Esophagus muscularis mucosa (tissue), 4 donors: ENCODE data around the gene GRIK4. TPM values are rescaled to one million over a fixed set of nuclear protein-coding genes. Genes with fewer than 3 reads are reported as not detected.

Experiments
- DNase-seq: peaks from one replicate; pipeline ENCODE4 v3.0.0-alpha.2; 2017; ENCODE audit errors: extremely low spot score
- H3K27ac ChIP-seq, 4 donors: fragments of 200-600 bp; sonication (generic); replicated peaks in 1 of 4; 1 replicate in 3 of 4; 2 replicates in 1 of 4; pipeline ENCODE4 v1.5.1; 2016 to 2019; ENCODE audit warnings: mild to moderate bottlenecking in 1 of 4
- H3K27me3 ChIP-seq, 4 donors: fragments of 200-600 bp; sonication (generic); one replicate each; pipeline versions ENCODE4 v1.5.1 to v1.6.0; 2016 to 2019
- H3K36me3 ChIP-seq, 4 donors: fragments of 200-600 bp; sonication (generic); one replicate each; pipeline ENCODE4 v1.5.1; 2016 to 2019
- H3K4me1 ChIP-seq, 4 donors: fragments of 200-600 bp; sonication (generic); one replicate each; pipeline ENCODE4 v1.5.1; 2016 to 2019
- H3K4me3 ChIP-seq, 4 donors: fragments of 200-600 bp; sonication (generic); 1 replicate in 2 of 4; 2 replicates in 2 of 4; pipeline ENCODE4 v1.5.1; 2016 to 2019; ENCODE audit warnings: mild to moderate bottlenecking in 4 of 4, moderate library complexity in 1 of 4
- H3K9me3 ChIP-seq, 4 donors: fragments of 200-600 bp; sonication (generic); 1 replicate in 3 of 4; 2 replicates in 1 of 4; pipeline ENCODE4 v1.5.1; 2016 to 2019
- EP300 ChIP-seq: sonication (generic); formaldehyde crosslinking; IDR thresholded peaks from one replicate; pipeline ENCODE4 v1.6.1; 2017; ENCODE audit warnings: antibody characterized with exemption
- POLR2A ChIP-seq: fragments of 450-650 bp; IDR thresholded peaks from one replicate; pipeline ENCODE4 v1.6.1; 2017; ENCODE audit warnings: antibody characterized with exemption, moderate library complexity, mild to moderate bottlenecking, low read depth
- POLR2AphosphoS5 ChIP-seq, 2 donors: sonication (generic); formaldehyde crosslinking; IDR thresholded peaks; one replicate each; pipeline ENCODE4 v1.6.1; 2017; ENCODE audit warnings: antibody characterized with exemption in 2 of 2
- WGBS: methylation state at CpG from one replicate; pipeline ENCODE4 v1.1.5; 2018; 5-methylcytosine and 5-hydroxymethylcytosine counted together
- intact Hi-C: fragments of 100-400 bp; cut with DNase I; formaldehyde crosslinking; loops from one replicate; pipeline ENCODE4 v1.15.1; 2023
- total RNA-seq, 4 donors: library from RNA; depleted of rRNA; stranded (reverse); fragments of >200 nt; gene quantifications; one replicate each; pipeline versions ENCODE4 v1.1.0 to v1.2.1, GENCODE V29; 2016
- TF ChIP-seq, protein P1 (sequence below), 3 experiments: fragments of 200-600 bp in 2 of 3; fragments of 450-650 bp in 1 of 3; sonication (generic) in 2 of 3; IDR thresholded peaks; one replicate each; pipeline ENCODE4 v1.5.1; 2017 to 2019; ENCODE audit warnings: antibody characterized with exemption in 3 of 3, mild to moderate bottlenecking in 2 of 3, moderate library complexity in 1 of 3

The GRIK4 gene
- total RNA-seq, 4 donors from 2014 or later: 0.13 to 0.83 (median 0.43) TPM

- Histone ChIP-seq H3K4me1 (no peaks in the 10 kb centered on the region), H3K36me3 (no peaks in the 10 kb centered on the region), H3K4me3 (no peak overlapping the region), H3K27me3 (peaks cover 0 to 15% (median 0%) of the 10 kb centered on the region in 4 donors), H3K9me3 (no peaks in the 10 kb centered on the region), H3K27ac (no peak overlapping the region)
- no peak for DNase-seq
- TF ChIP-seq POLR2A: no peak
- TF ChIP-seq, protein P1, sequence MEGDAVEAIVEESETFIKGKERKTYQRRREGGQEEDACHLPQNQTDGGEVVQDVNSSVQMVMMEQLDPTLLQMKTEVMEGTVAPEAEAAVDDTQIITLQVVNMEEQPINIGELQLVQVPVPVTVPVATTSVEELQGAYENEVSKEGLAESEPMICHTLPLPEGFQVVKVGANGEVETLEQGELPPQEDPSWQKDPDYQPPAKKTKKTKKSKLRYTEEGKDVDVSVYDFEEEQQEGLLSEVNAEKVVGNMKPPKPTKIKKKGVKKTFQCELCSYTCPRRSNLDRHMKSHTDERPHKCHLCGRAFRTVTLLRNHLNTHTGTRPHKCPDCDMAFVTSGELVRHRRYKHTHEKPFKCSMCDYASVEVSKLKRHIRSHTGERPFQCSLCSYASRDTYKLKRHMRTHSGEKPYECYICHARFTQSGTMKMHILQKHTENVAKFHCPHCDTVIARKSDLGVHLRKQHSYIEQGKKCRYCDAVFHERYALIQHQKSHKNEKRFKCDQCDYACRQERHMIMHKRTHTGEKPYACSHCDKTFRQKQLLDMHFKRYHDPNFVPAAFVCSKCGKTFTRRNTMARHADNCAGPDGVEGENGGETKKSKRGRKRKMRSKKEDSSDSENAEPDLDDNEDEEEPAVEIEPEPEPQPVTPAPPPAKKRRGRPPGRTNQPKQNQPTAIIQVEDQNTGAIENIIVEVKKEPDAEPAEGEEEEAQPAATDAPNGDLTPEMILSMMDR (IDR thresholded peaks at IDR 0.05): no peak
- TF ChIP-seq POLR2AphosphoS5 (IDR thresholded peaks at IDR 0.05): no peak
- TF ChIP-seq EP300: no peak
- intact Hi-C loops: no loop called here
- 24% methylated on average over 5 of the region's 5 CpGs for WGBS
These were observed 343.4 kb downstream of the GRIK4 start for GRCh38 chr11:120854988-120855387.

GRCh38 chr11:120857508-120857907, 346.0 kb downstream of the GRIK4 start:
- WGBS: 89% methylated on average over 1 of the region's 1 CpG
- Histone ChIP-seq H3K4me3 (no peak overlapping the region), H3K27ac (no peak overlapping the region), H3K36me3 (no peaks in the 10 kb centered on the region), H3K27me3 (peaks cover 0 to 21% (median 0%) of the 10 kb centered on the region in 4 donors), H3K9me3 (no peaks in the 10 kb centered on the region), H3K4me1 (no peaks in the 10 kb centered on the region)
- intact Hi-C loops: no loop called here
- TF ChIP-seq, protein P1 (IDR thresholded peaks at IDR 0.05): no peak
- TF ChIP-seq POLR2AphosphoS5 (IDR thresholded peaks at IDR 0.05) (no peak), POLR2A (no peak), EP300 (no peak)
- no peak for DNase-seq

DNA sequence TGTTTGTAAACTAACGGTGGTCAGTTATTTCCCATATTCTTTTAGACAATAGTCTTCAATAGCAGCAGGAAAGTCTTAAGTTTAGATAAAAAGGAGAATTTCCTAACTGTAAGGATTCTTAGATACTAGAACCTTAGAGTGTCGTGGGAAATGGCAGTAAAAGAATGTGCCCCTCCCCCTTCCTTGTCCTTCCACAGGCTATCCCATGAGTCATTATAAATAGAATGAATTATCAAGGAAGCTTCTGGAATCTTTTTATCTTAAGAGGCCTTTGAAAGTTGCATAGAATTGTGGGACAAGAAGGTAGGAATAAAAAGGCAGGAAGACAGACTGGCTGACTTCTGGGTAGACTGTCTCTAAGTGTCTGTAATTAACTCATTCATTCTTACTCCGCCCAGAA, 347.2 kb downstream of the GRIK4 start:
- intact Hi-C loops: no loop called here
- no peak overlapping the region for H3K27ac ChIP-seq
- no peak overlapping the region for H3K4me3 ChIP-seq
- H3K4me1 ChIP-seq: no peaks in the 10 kb centered on the region
- no peak for TF ChIP-seq POLR2A
- no peak for TF ChIP-seq POLR2AphosphoS5 (IDR thresholded peaks at IDR 0.05)
- TF ChIP-seq, protein P1 (IDR thresholded peaks at IDR 0.05): no peak
- TF ChIP-seq EP300: no peak
- no peaks in the 10 kb centered on the region for H3K36me3 ChIP-seq
- no peaks in the 10 kb centered on the region for H3K9me3 ChIP-seq
- DNase-seq: no peak
- peaks cover 0 to 24% (median 0%) of the 10 kb centered on the region in 4 donors for H3K27me3 ChIP-seq
- WGBS: 49% methylated on average over 3 of the region's 3 CpGs

GRCh38 chr11:120859552-120860295, 348.2 kb downstream of the GRIK4 start:
- intact Hi-C loops: no loop called here
- Histone ChIP-seq H3K27me3 (peaks cover 0 to 24% (median 0%) of the 10 kb centered on the region in 4 donors), H3K4me1 (no peaks in the 10 kb centered on the region), H3K27ac (no peak overlapping the region), H3K4me3 (no peak overlapping the region), H3K36me3 (no peaks in the 10 kb centered on the region), H3K9me3 (no peaks in the 10 kb centered on the region)
- DNase-seq: no peak
- TF ChIP-seq, protein P1 (IDR thresholded peaks at IDR 0.05): no peak
- TF ChIP-seq POLR2AphosphoS5 (IDR thresholded peaks at IDR 0.05) (no peak), EP300 (no peak), POLR2A (no peak)
- WGBS: 79% methylated on average over 7 of the region's 7 CpGs

DNA sequence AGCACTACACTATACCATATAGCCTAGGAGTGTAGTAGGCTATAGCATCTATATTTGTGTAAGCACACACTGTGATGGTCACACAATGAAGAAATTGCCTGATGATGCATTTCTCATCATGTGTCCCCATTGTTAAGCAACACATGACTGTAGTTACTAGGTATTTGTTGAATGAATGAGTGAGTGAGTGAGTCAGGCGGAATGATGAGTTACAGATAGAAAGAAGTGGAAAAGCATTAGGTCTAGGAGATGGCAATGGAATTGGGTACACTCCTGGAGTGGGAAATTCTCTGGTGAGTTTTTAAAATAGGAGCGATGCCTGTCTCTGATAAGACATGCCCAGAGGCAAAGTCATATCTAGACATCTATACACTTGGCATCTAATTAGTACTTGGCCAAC, 351.8 kb downstream of the GRIK4 start:
- H3K27ac ChIP-seq: no peak overlapping the region
- no peaks in the 10 kb centered on the region for H3K4me1 ChIP-seq
- H3K36me3 ChIP-seq: no peaks in the 10 kb centered on the region
- H3K9me3 ChIP-seq: no peaks in the 10 kb centered on the region
- TF ChIP-seq, protein P1 (IDR thresholded peaks at IDR 0.05): no peak
- TF ChIP-seq POLR2AphosphoS5 (IDR thresholded peaks at IDR 0.05): no peak
- no peak for TF ChIP-seq EP300
- no peak for TF ChIP-seq POLR2A
- DNase-seq: no peak
- WGBS: 98% methylated on average over 2 of the region's 2 CpGs
- no peak overlapping the region for H3K4me3 ChIP-seq
- intact Hi-C loops: no loop called here
- peaks cover 0 to 27% (median 0%) of the 10 kb centered on the region in 4 donors for H3K27me3 ChIP-seq
